Endothelial cell of umbilical vein (primary cell): Measurements from ENCODE around the gene ELOVL6. TPM values are rescaled to one million over a fixed set of nuclear protein-coding genes. Genes with fewer than 3 reads are reported as not detected.

ENCODE experiments used
- BruUV-seq: library from RNA; stranded (reverse); fragments of 400-500 nt; replicated peaks from 2 replicates; lab custom pipeline; 2021; lab: Mats Ljungman, UMichigan
- CTCF ChIA-PET: fragments of 300-600, 350-600 bp; sonication (Branson Sonifier 250); formaldehyde crosslinking; loops from one replicate; lab custom pipeline; 2021; ENCODE audit warnings: antibody characterized with exemption, inconsistent platforms; lab: Charles Lee
- POLR2A ChIA-PET: fragments of 300-600, 350-600 bp; sonication (Branson Sonifier 250); formaldehyde crosslinking; loops from one replicate; lab custom pipeline; 2021; ENCODE audit warnings: antibody characterized with exemption, inconsistent platforms; lab: Charles Lee
- DNase-seq: peaks from one replicate; pipeline ENCODE4 v3.0.0-alpha.2; 2011; ENCODE audit warnings: low read depth, low spot score
- FAIRE-seq: peaks from 2 replicates; lab custom pipeline; 2011; peaks lifted over from hg19 to GRCh38; lab: Jason Lieb, UNC
- H2AFZ ChIP-seq: 2 replicates; pipeline ENCODE4 v1.6.0; 2012; ENCODE audit warnings: low read depth, low read length, control low read depth, inconsistent platforms
- H3K27ac ChIP-seq: 2 replicates; pipeline ENCODE4 v1.5.1; 2011; ENCODE audit warnings: low read depth, mild to moderate bottlenecking, control low read depth, low read length, moderate library complexity; ENCODE audit not compliant: insufficient read depth
- H3K27me3 ChIP-seq, 2 experiments: 2 replicates each; pipeline versions ENCODE4 v1.6.0 to v1.6.1; 2011; ENCODE audit warnings: low read length in 2 of 2, mixed read lengths in 1 of 2; ENCODE audit not compliant: control insufficient read depth in 2 of 2, insufficient read depth in 2 of 2
- H3K36me3 ChIP-seq, 2 experiments: 2 replicates in 1 of 2; 3 replicates in 1 of 2; pipeline ENCODE4 v1.5.1; 2011; ENCODE audit warnings: low read length in 2 of 2, mild to moderate bottlenecking in 1 of 2, moderate library complexity in 1 of 2; ENCODE audit not compliant: control insufficient read depth in 2 of 2, insufficient read depth in 2 of 2; ENCODE audit errors: extremely low read depth in 1 of 2
- H3K4me1 ChIP-seq: 3 replicates; pipeline ENCODE4 v1.5.1; 2011; ENCODE audit warnings: mild to moderate bottlenecking, low read length; ENCODE audit not compliant: control insufficient read depth, insufficient read depth; ENCODE audit errors: extremely low read depth
- H3K4me2 ChIP-seq: 2 replicates; pipeline ENCODE4 v1.6.1; 2011; ENCODE audit warnings: low read length, control low read depth, mixed read lengths; ENCODE audit not compliant: insufficient read depth
- H3K4me3 ChIP-seq, 3 experiments: fragments of 200-600 bp in 1 of 3; sonication (generic), shearing (Covaris generic) in 1 of 3; replicated peaks in 1 of 3; 2 replicates each; pipeline ENCODE4 v1.5.1; 2011 to 2016; ENCODE audit warnings: control low read depth in 3 of 3, low read length in 3 of 3, mild to moderate bottlenecking in 2 of 3, inconsistent platforms in 1 of 3, low read depth in 1 of 3, moderate library complexity in 1 of 3; ENCODE audit not compliant: insufficient read depth in 1 of 3
- H3K79me2 ChIP-seq: 2 replicates; pipeline ENCODE4 v1.6.0; 2012; ENCODE audit warnings: low read length, inconsistent platforms; ENCODE audit not compliant: control insufficient read depth, insufficient read depth
- H3K9ac ChIP-seq: replicated peaks from 2 replicates; pipeline ENCODE3; 2011; ENCODE audit warnings: low read length, control low read depth; ENCODE audit not compliant: insufficient read depth; ENCODE audit errors: extremely low read depth
- H3K9me1 ChIP-seq: replicated peaks from 3 replicates; pipeline ENCODE4 v1.6.0; 2011; ENCODE audit warnings: mild to moderate bottlenecking, low read length; ENCODE audit not compliant: control insufficient read depth, insufficient read depth; ENCODE audit errors: extremely low read depth
- H3K9me3 ChIP-seq: replicated peaks from 2 replicates; pipeline ENCODE4 v1.5.1; 2012; ENCODE audit warnings: low read length, inconsistent platforms; ENCODE audit not compliant: control insufficient read depth, insufficient read depth
- H4K20me1 ChIP-seq: replicated peaks from 2 replicates; pipeline ENCODE3; 2011; ENCODE audit warnings: mild to moderate bottlenecking, low read length; ENCODE audit not compliant: control insufficient read depth, insufficient read depth; ENCODE audit errors: extremely low read depth
- CTCF ChIP-seq, 2 donors: IDR thresholded peaks; 1 replicate in 1 of 2; 2 replicates in 1 of 2; pipeline ENCODE4 v1.5.1; 2011; ENCODE audit warnings: low read length in 2 of 2, mild to moderate bottlenecking in 2 of 2, moderate library complexity in 2 of 2, control low read depth in 1 of 2, inconsistent platforms in 1 of 2, low read depth in 1 of 2; ENCODE audit not compliant: insufficient read depth in 1 of 2; ENCODE audit errors: extremely low read depth in 1 of 2
- EZH2 ChIP-seq: IDR thresholded peaks from 2 replicates; pipeline ENCODE4 v1.6.1; 2012; ENCODE audit warnings: borderline replicate concordance, low read depth, mild to moderate bottlenecking, moderate library complexity, low read length, inconsistent platforms; ENCODE audit not compliant: severe bottlenecking
- FOS ChIP-seq: IDR thresholded peaks from 2 replicates; pipeline ENCODE4 v1.6.1; 2011; ENCODE audit warnings: mild to moderate bottlenecking, low read length, moderate library complexity, borderline replicate concordance; ENCODE audit not compliant: insufficient read depth
- GATA2 ChIP-seq: IDR thresholded peaks from 2 replicates; pipeline ENCODE4 v1.7.0; 2011; ENCODE audit warnings: low read depth, mild to moderate bottlenecking, moderate library complexity, mixed read lengths, low read length; ENCODE audit not compliant: insufficient read length, insufficient read depth
- JUN ChIP-seq: IDR thresholded peaks from 2 replicates; pipeline ENCODE4 v1.6.1; 2011; ENCODE audit warnings: borderline replicate concordance, low read depth; ENCODE audit not compliant: insufficient read length, insufficient read depth
- MAX ChIP-seq: IDR thresholded peaks from 2 replicates; pipeline ENCODE4 v1.6.1; 2011; ENCODE audit not compliant: insufficient read depth, insufficient read length
- MYC ChIP-seq: IDR thresholded peaks from one replicate; pipeline ENCODE4 v1.6.1; 2011; ENCODE audit warnings: mild to moderate bottlenecking, low read depth, low read length
- POLR2A ChIP-seq: IDR thresholded peaks from 2 replicates; pipeline ENCODE4 v1.6.1; 2012; ENCODE audit warnings: low read depth, mild to moderate bottlenecking, control low read depth, low read length
- POLR2AphosphoS5 ChIP-seq: IDR thresholded peaks from 2 replicates; pipeline ENCODE4 v1.6.1; 2012; ENCODE audit warnings: low read depth, mild to moderate bottlenecking, control low read depth, low read length, moderate library complexity; ENCODE audit not compliant: insufficient read depth
- dilution Hi-C: fragments of 300-500 bp; cut with MboI; formaldehyde crosslinking; loops from one replicate; pipeline ENCODE4 v1.15.0; 2019; ENCODE audit warnings: low sequenced_read_pairs; ENCODE audit not compliant: extremely low pct_ligation_motif_present
- intact Hi-C: fragments of 100-400 bp; cut with micrococcal nuclease; formaldehyde crosslinking; loops from one replicate; pipeline ENCODE4 v1.10.0; 2022
- polyA plus RNA-seq, 4 experiments: library from polyadenylated mRNA; depleted of rRNA in 3 of 4; stranded (reverse) in 3 of 4; unstranded in 1 of 4; fragments of >200 nt; gene quantifications; 2 replicates each; pipeline versions ENCODE4 v1.2.1 to v1.2.3, GENCODE V29; 2011 to 2012; ENCODE audit warnings: missing spikeins in 1 of 4
- total RNA-seq: library from RNA; stranded (reverse); gene quantifications from 2 replicates; pipeline ENCODE4 v1.2.3, GENCODE V29; 2021

The ELOVL6 gene
- total and polyA plus RNA-seq, 2 donors (not counting 3 experiments of a cell fraction or from before 2014, with no cell fraction given) = 6.4 to 26.1 TPM

GRCh38 chr4:110164251-110164650 lies 34.2 kb downstream of the ELOVL6 start:
- ChIA-PET CTCF (interaction anchor here (1.5 kb wide), 2 partner anchors 10 to 20 kb away, joined by 5 to 7 read pairs; no protein-coding TSS in a partner anchor), POLR2A (no interaction called here)
- H3K9ac ChIP-seq = no peak overlapping the region
- dilution Hi-C loops = no loop called here
- no peaks in the 10 kb centered on the region for H4K20me1 ChIP-seq
- DNase-seq (no peak), FAIRE-seq (peak; percentile 44)
- no peaks in the 10 kb centered on the region for H3K36me3 ChIP-seq
- no peak overlapping the region for H2AFZ ChIP-seq
- no peaks in the 10 kb centered on the region for H3K79me2 ChIP-seq
- no TSS peak for BruUV-seq
- H3K27ac ChIP-seq = no peak overlapping the region
- H3K9me3 ChIP-seq = no peaks in the 10 kb centered on the region
- no peaks in the 10 kb centered on the region for H3K27me3 ChIP-seq
- H3K4me2 ChIP-seq = no peak overlapping the region
- intact Hi-C loops = loop anchor here (2.0 kb wide), 1 partner anchor 77 kb away; no protein-coding TSS in a partner anchor
- no peaks in the 10 kb centered on the region for H3K9me1 ChIP-seq
- peaks cover 15% of the 10 kb centered on the region for H3K4me1 ChIP-seq
- no peak for TF ChIP-seq POLR2AphosphoS5
- no peak for TF ChIP-seq FOS
- TF ChIP-seq CTCF (IDR thresholded peaks at IDR 0.05; ENCODE audit: extremely low read depth in 1 of 2, insufficient read depth in 1 of 2, low read depth in 1 of 2, low read length in 2 of 2) = no peak
- no peak for TF ChIP-seq POLR2A
- TF ChIP-seq MAX = no peak
- TF ChIP-seq EZH2 = no peak
- TF ChIP-seq JUN = no peak
- no peak for TF ChIP-seq GATA2
- TF ChIP-seq MYC = no peak
- no peak overlapping the region for H3K4me3 ChIP-seq
